Epithelial cell of alveolus of lung (primary cell): ENCODE measurements around the gene LSS. TPM values are rescaled to one million over a fixed set of nuclear protein-coding genes. Genes with fewer than 3 reads are reported as not detected.

Experiments used
- total RNA-seq: library from RNA; depleted of rRNA; stranded (reverse); fragments of >200 nt; gene quantifications from 2 replicates; pipeline ENCODE4 v1.2.1, GENCODE V29; 2015

LSS gene
- total RNA-seq: 48.7 and 103 TPM in 2 replicates

DNA sequence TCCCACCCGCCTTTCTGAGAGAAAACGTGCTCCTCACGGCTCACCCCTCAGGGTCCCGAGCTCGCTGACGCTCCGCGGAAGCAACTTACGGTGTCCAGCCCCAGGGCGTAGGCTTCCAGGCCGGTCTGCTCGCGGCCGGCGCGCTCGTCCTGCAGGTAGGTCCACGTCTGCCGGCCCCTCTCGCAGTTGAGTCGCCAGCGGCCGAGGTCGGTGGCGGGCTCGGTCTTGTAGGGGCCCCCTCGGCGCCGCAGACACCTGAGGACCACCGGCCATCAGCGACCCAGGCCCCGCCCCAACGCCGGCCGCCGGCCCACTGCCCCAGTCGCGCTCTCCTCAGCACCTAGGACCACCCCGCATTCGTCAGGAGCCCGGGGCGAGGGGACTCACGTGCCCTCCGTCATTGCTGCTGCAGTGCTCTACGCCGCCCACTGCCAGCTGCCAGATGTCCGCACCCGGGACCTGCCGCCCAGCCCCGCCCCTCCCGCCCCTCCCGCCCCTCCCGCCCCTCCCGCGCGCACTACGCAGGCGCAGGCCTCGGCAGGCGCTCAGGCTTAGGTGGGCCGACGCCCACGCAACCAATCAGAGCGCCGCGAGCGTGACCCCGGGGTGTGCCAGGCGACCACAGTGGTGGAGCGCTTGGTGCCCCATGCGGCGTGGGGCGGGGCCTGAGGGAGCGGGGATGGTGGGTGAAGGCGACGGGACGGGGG, at the start of gene LSS:
LSS (minus strand) TSS at position 430 of the 707 bp plus-strand sequence; CDS start at position 401, 29 bp downstream.

GRCh38 chr21:46183910-46184624, 44.5 kb downstream of the LSS start, which contains the start of gene SPATC1L:
Gene SPATC1L (minus strand): TSS chr21:46184459. CDS start chr21:46182816, 1,643 bp downstream.

GRCh38 chr21:46155514-46156377, 72.8 kb downstream of the LSS start, which contains the start of gene FTCD:
Gene FTCD (minus strand): TSS chr21:46155579. CDS start chr21:46155523, 56 bp downstream.

Other genes with a start within 250 kb of the LSS start
- gene COL6A1, start 247.0 kb downstream of the LSS start, total RNA-seq: 1,740 and 2,083 TPM in 2 replicates
- gene COL6A2, start 130.7 kb downstream of the LSS start, total RNA-seq: 1,554 and 1,623 TPM in 2 replicates
- gene FTCD, start 73.2 kb downstream of the LSS start, total RNA-seq: not detected in 2 replicates
- gene SPATC1L, start 44.3 kb downstream of the LSS start, total RNA-seq: 17.5 and 30.8 TPM in 2 replicates
- gene MCM3AP, start 56.8 kb upstream of the LSS start, total RNA-seq: 44.5 and 47.8 TPM in 2 replicates
- 20.3 and 26.5 TPM in 2 replicates for gene YBEY, start 57.6 kb upstream of the LSS start, total RNA-seq
- gene C21orf58, start 95.1 kb upstream of the LSS start, total RNA-seq: 3.7 and 5.0 TPM in 2 replicates
- gene PCNT, start 95.4 kb upstream of the LSS start, total RNA-seq: 13.7 and 14.4 TPM in 2 replicates
- gene DIP2A, start 230.1 kb upstream of the LSS start, total RNA-seq: 11.2 and 16.9 TPM in 2 replicates